SK-N-SH (cell line): ENCODE data around the gene FADS3. TPM values are rescaled to one million over a fixed set of nuclear protein-coding genes. Genes with fewer than 3 reads are reported as not detected.

Experiments
- CTCF ChIA-PET: fragments of 300-600, 350-600 bp; formaldehyde crosslinking; extraction: SDS; loops from one replicate; lab custom pipeline; 2021; lab: Yijun Ruan, JAX
- POLR2A ChIA-PET: fragments of 350-600 bp; sonication (Branson Sonifier 250); formaldehyde crosslinking; extraction: SDS; loops from one replicate; lab custom pipeline; 2020; ENCODE audit warnings: antibody characterized with exemption, inconsistent platforms; lab: Yijun Ruan, JAX
- DNase-seq: peaks from one replicate; pipeline ENCODE4 v3.0.0; 2012
- H2AFZ ChIP-seq: fragments of 200-600 bp; sonication (generic); 2 replicates; pipeline ENCODE4 v1.8.1; 2016; ENCODE audit warnings: antibody characterized with exemption, mild to moderate bottlenecking, low read depth
- H3F3A ChIP-seq: fragments of 200-600 bp; sonication (generic); replicated peaks from 2 replicates; pipeline ENCODE3; 2016; ENCODE audit warnings: antibody characterized with exemption, mild to moderate bottlenecking; ENCODE audit not compliant: insufficient read depth
- H3K27ac ChIP-seq, 2 experiments: fragments of 200-500 bp in 1 of 2; fragments of 200-600 bp in 1 of 2; sonication (Bioruptor generic) in 1 of 2; sonication (generic), shearing (Covaris generic) in 1 of 2; 2 replicates each; pipeline versions ENCODE4 v1.5.1 to v1.6.1; 2014 to 2016; ENCODE audit warnings: low read depth in 2 of 2, inconsistent platforms in 1 of 2, low read length in 1 of 2, mild to moderate bottlenecking in 1 of 2, mixed read lengths in 1 of 2
- H3K27me3 ChIP-seq: fragments of 200-600 bp; sonication (generic), shearing (Covaris generic); 2 replicates; pipeline ENCODE4 v1.6.1; 2016; ENCODE audit warnings: mixed run types; ENCODE audit not compliant: insufficient read depth
- H3K36me3 ChIP-seq, 2 experiments: fragments of 200-500 bp in 1 of 2; fragments of 200-600 bp in 1 of 2; sonication (Bioruptor generic) in 1 of 2; sonication (generic) in 1 of 2; replicated peaks in 1 of 2; 2 replicates each; pipeline versions ENCODE3 to v1.5.1; 2014 to 2016; ENCODE audit warnings: low read length in 1 of 2, mild to moderate bottlenecking in 1 of 2; ENCODE audit not compliant: insufficient read depth in 2 of 2, control insufficient read depth in 1 of 2
- H3K4me1 ChIP-seq, 2 experiments: fragments of 200-500 bp in 1 of 2; fragments of 200-600 bp in 1 of 2; sonication (Bioruptor generic) in 1 of 2; sonication (generic), shearing (Covaris generic) in 1 of 2; 2 replicates each; pipeline versions ENCODE4 v1.5.1 to v1.6.1; 2014 to 2016; ENCODE audit warnings: low read depth in 1 of 2, low read length in 1 of 2, mixed run types in 1 of 2; ENCODE audit not compliant: insufficient read depth in 2 of 2, control insufficient read depth in 1 of 2
- H3K4me2 ChIP-seq: fragments of 200-600 bp; sonication (generic), shearing (Covaris generic); 2 replicates; pipeline ENCODE4 v1.6.1; 2017; ENCODE audit warnings: mixed run types
- H3K4me3 ChIP-seq, 2 experiments: fragments of 200-500 bp in 1 of 2; fragments of 200-600 bp in 1 of 2; sonication (Bioruptor generic) in 1 of 2; sonication (generic), shearing (Covaris generic) in 1 of 2; 2 replicates each; pipeline versions ENCODE4 v1.5.1 to v1.8.1; 2014 to 2016; ENCODE audit warnings: low read depth in 2 of 2, inconsistent platforms in 1 of 2, low read length in 1 of 2, mild to moderate bottlenecking in 1 of 2, mixed read lengths in 1 of 2, moderate library complexity in 1 of 2
- H3K79me2 ChIP-seq: fragments of 200-600 bp; sonication (generic); 2 replicates; pipeline ENCODE4 v1.8.1; 2017; ENCODE audit warnings: mild to moderate bottlenecking; ENCODE audit not compliant: insufficient read depth
- H3K9ac ChIP-seq: fragments of 200-600 bp; sonication (generic); 2 replicates; pipeline ENCODE4 v1.6.1; 2017; ENCODE audit warnings: mixed run types
- H3K9me2 ChIP-seq: fragments of 200-600 bp; sonication (generic); 2 replicates; pipeline ENCODE4 v1.6.1; 2017; ENCODE audit warnings: mixed run types
- H3K9me3 ChIP-seq: fragments of 200-600 bp; sonication (generic); 2 replicates; pipeline ENCODE4 v1.6.1; 2017; ENCODE audit warnings: mixed run types, mild to moderate bottlenecking, moderate library complexity
- H4K20me1 ChIP-seq: fragments of 200-600 bp; sonication (generic); 2 replicates; pipeline ENCODE4 v1.6.1; 2017; ENCODE audit warnings: mild to moderate bottlenecking, mixed run types; ENCODE audit not compliant: insufficient read depth
- EZH2phosphoT487 ChIP-seq: fragments of 200-600 bp; sonication (generic); IDR thresholded peaks from 2 replicates; pipeline ENCODE4 v1.6.1; 2017; ENCODE audit warnings: low read depth, mixed run types, mild to moderate bottlenecking, antibody characterized with exemption, moderate library complexity, borderline replicate concordance
- FOSL2 ChIP-seq: IDR thresholded peaks from 2 replicates; pipeline ENCODE4 v1.4.0; 2012; ENCODE audit warnings: low read depth, mild to moderate bottlenecking, moderate library complexity, borderline replicate concordance
- FOXM1 ChIP-seq: IDR thresholded peaks from 2 replicates; pipeline ENCODE4 v1.4.0; 2012; ENCODE audit warnings: low read depth, mild to moderate bottlenecking
- MXI1 ChIP-seq: IDR thresholded peaks from 2 replicates; pipeline ENCODE4 v1.6.1; 2012; ENCODE audit warnings: mild to moderate bottlenecking, low read depth, low read length, improper control_type of control experiment
- PBX3 ChIP-seq: IDR thresholded peaks from 2 replicates; pipeline ENCODE4; 2012
- POLR2AphosphoS5 ChIP-seq: IDR thresholded peaks from 2 replicates; pipeline ENCODE4 v1.6.1; 2012; ENCODE audit warnings: low read depth, low read length
- RCOR1 ChIP-seq: fragments of 150-350 bp; IDR thresholded peaks from 2 replicates; pipeline ENCODE4 v1.6.1; 2017; ENCODE audit warnings: antibody characterized with exemption, low read length
- REST ChIP-seq: IDR thresholded peaks from 2 replicates; pipeline ENCODE4 v1.6.1; 2012; ENCODE audit warnings: mild to moderate bottlenecking, low read depth, low read length, moderate library complexity
- RFX5 ChIP-seq: IDR thresholded peaks from 2 replicates; pipeline ENCODE4 v1.6.1; 2012; ENCODE audit warnings: mild to moderate bottlenecking, improper control_type of control experiment, low read length
- RXRA ChIP-seq: IDR thresholded peaks from 2 replicates; pipeline ENCODE4 v1.4.0; 2012; ENCODE audit warnings: low read depth, mild to moderate bottlenecking, borderline replicate concordance
- TAF1 ChIP-seq: IDR thresholded peaks from 2 replicates; pipeline ENCODE4 v1.6.1; 2012; ENCODE audit warnings: low read depth, mild to moderate bottlenecking, low read length, moderate library complexity, borderline replicate concordance
- TEAD4 ChIP-seq: IDR thresholded peaks from 2 replicates; pipeline ENCODE4 v1.4.0; 2012; ENCODE audit warnings: mild to moderate bottlenecking, borderline replicate concordance; ENCODE audit not compliant: insufficient read depth
- USF1 ChIP-seq: IDR thresholded peaks from 2 replicates; pipeline ENCODE4 v1.4.0; 2012; ENCODE audit warnings: low read depth, borderline replicate concordance
- YY1 ChIP-seq: IDR thresholded peaks from 2 replicates; pipeline ENCODE4 v1.4.0; 2012; ENCODE audit warnings: low read depth, mild to moderate bottlenecking
- WGBS: methylation state at CpG from one replicate; pipeline ENCODE4 v1.1.6; 2017; ENCODE audit warnings: low lambda C conversion rate; 5-methylcytosine and 5-hydroxymethylcytosine counted together
- polyA plus RNA-seq, 3 experiments: library from polyadenylated mRNA; depleted of rRNA; stranded (reverse); fragments of >200 nt; gene quantifications; 2 replicates each; pipeline ENCODE4 v1.2.3, GENCODE V29; 2012

The FADS3 gene
- polyA plus RNA-seq, 1 of the 3 experiments (the other 2 are of a cell fraction) = 93.3 TPM

GRCh38 chr11:61853698-61854169, 37.6 kb downstream of the FADS3 start:
- Histone ChIP-seq H3K9me2 (no peaks in the 10 kb centered on the region), H2AFZ (no peak overlapping the region), H3K79me2 (no peaks in the 10 kb centered on the region), H3K27ac (no peak overlapping the region), H3K36me3 (peaks cover 10 to 47% of the 10 kb centered on the region in 2 experiments), H3K4me1 (peaks cover 3 to 7% of the 10 kb centered on the region in 2 experiments; a peak in 2 of 4 replicates), H3K4me3 (no peak overlapping the region), H3K27me3 (no peaks in the 10 kb centered on the region), H3K9me3 (no peaks in the 10 kb centered on the region), H3F3A (no peaks in the 10 kb centered on the region), H3K9ac (no peak overlapping the region), H3K4me2 (no peak overlapping the region), H4K20me1 (no peaks in the 10 kb centered on the region)
- DNase-seq = no peak
- POLR2A ChIA-PET = no interaction called here
- CTCF ChIA-PET = interaction anchor here (1.0 to 1.9 kb wide), 6 partner anchors 10 to 254 kb away, joined by 3 to 6 read pairs (median 4); no protein-coding TSS in a partner anchor
- TF ChIP-seq FOSL2 = no peak
- 95% methylated on average over 4 of the region's 13 CpGs for WGBS

- no peaks in the 10 kb centered on the region for H3F3A ChIP-seq
- H3K4me2 ChIP-seq = no peak overlapping the region
- 87% methylated on average over 5 of the region's 6 CpGs for WGBS
- H3K9ac ChIP-seq = no peak overlapping the region
- H3K9me2 ChIP-seq = no peaks in the 10 kb centered on the region
- H3K27me3 ChIP-seq = no peaks in the 10 kb centered on the region
- H3K4me3 ChIP-seq = no peak overlapping the region
- H3K36me3 ChIP-seq = peaks cover 7 to 49% of the 10 kb centered on the region in 2 experiments
- TF ChIP-seq YY1 (no peak), PBX3 (no peak), RCOR1 (no peak), RFX5 (no peak), TAF1 (no peak), FOXM1 (no peak), RXRA (no peak), MXI1 (no peak), EZH2phosphoT487 (no peak), USF1 (no peak), POLR2AphosphoS5 (no peak), TEAD4 (no peak), REST (no peak)
- DNase-seq = no peak
- no peaks in the 10 kb centered on the region for H3K79me2 ChIP-seq
- ChIA-PET CTCF (no interaction called here), POLR2A (interaction anchor here (0.7 kb wide), 1 partner anchor 37 kb away, joined by 3 read pairs; no protein-coding TSS in a partner anchor)
- H3K27ac ChIP-seq = no peak overlapping the region
- H2AFZ ChIP-seq = no peak overlapping the region
- no peaks in the 10 kb centered on the region for H3K9me3 ChIP-seq
- no peaks in the 10 kb centered on the region for H4K20me1 ChIP-seq
- H3K4me1 ChIP-seq = peaks cover 3 to 7% of the 10 kb centered on the region in 2 experiments; a peak in 2 of 4 replicates
Measured at GRCh38 chr11:61851900-61852295, 39.4 kb downstream of the FADS3 start.
